OCI-LY1 (cell line): ENCODE results near the gene ID2.

Experiments used
- H2AFZ ChIP-seq: fragments of 200-600 bp; sonication (generic), shearing (Covaris generic); 2 replicates; pipeline ENCODE4 v1.6.0; 2014; ENCODE audit warnings: antibody characterized with exemption, mild to moderate bottlenecking, low read length
- H3F3A ChIP-seq: fragments of 200-600 bp; sonication (generic), shearing (Covaris generic); 2 replicates; pipeline ENCODE4 v1.6.0; 2014; ENCODE audit warnings: mild to moderate bottlenecking, antibody characterized with exemption, low read length, moderate library complexity; ENCODE audit not compliant: insufficient read depth
- H3K27ac ChIP-seq: fragments of 200-600 bp; sonication (generic); 2 replicates; pipeline ENCODE4 v1.5.1; 2014; ENCODE audit warnings: low read length, mixed run types, mild to moderate bottlenecking, low read depth; ENCODE audit not compliant: poor library complexity, severe bottlenecking
- H3K27me3 ChIP-seq: fragments of 200-600 bp; sonication (generic); 2 replicates; pipeline ENCODE4 v1.6.0; 2014; ENCODE audit warnings: antibody characterized with exemption, mild to moderate bottlenecking, low read length, moderate library complexity; ENCODE audit not compliant: insufficient read depth
- H3K36me3 ChIP-seq: fragments of 200-600 bp; sonication (generic); 2 replicates; pipeline ENCODE4 v1.6.1; 2014; ENCODE audit warnings: mild to moderate bottlenecking, antibody characterized with exemption, low read length, moderate library complexity, mixed read lengths; ENCODE audit not compliant: insufficient read depth
- H3K4me1 ChIP-seq: fragments of 200-600 bp; sonication (generic); 2 replicates; pipeline ENCODE4 v1.5.1; 2014; ENCODE audit warnings: mild to moderate bottlenecking, low read length, moderate library complexity; ENCODE audit not compliant: insufficient read depth, severe bottlenecking
- H3K4me2 ChIP-seq: fragments of 200-600 bp; sonication (generic), shearing (Covaris generic); 2 replicates; pipeline ENCODE4 v1.6.1; 2014; ENCODE audit warnings: low read length
- H3K4me3 ChIP-seq: fragments of 200-600 bp; sonication (generic); 2 replicates; pipeline ENCODE4 v1.5.1; 2014; ENCODE audit warnings: low read length, low read depth, mild to moderate bottlenecking, mixed read lengths; ENCODE audit not compliant: poor library complexity, severe bottlenecking
- H3K79me2 ChIP-seq: fragments of 200-600 bp; shearing (Covaris generic); 2 replicates; pipeline ENCODE4 v1.6.1; 2016; ENCODE audit warnings: mixed run types, low read length, mixed read lengths; ENCODE audit not compliant: insufficient read depth
- H3K9ac ChIP-seq: fragments of 200-600 bp; sonication (generic), shearing (Covaris generic); 2 replicates; pipeline ENCODE4 v1.6.1; 2014; ENCODE audit warnings: mild to moderate bottlenecking, low read length, mixed read lengths
- H3K9me2 ChIP-seq: fragments of 200-600 bp; sonication (generic), shearing (Covaris generic); 2 replicates; pipeline ENCODE4 v1.6.1; 2014; ENCODE audit warnings: low read depth, mild to moderate bottlenecking, low read length, mixed read lengths
- H3K9me3 ChIP-seq: fragments of 200-600 bp; shearing (Covaris generic); 2 replicates; pipeline ENCODE4 v1.6.1; 2014; ENCODE audit warnings: low read length, mixed read lengths
- H4K20me1 ChIP-seq: fragments of 200-600 bp; sonication (generic), shearing (Covaris generic); 2 replicates; pipeline ENCODE4 v1.6.0; 2016; ENCODE audit warnings: mild to moderate bottlenecking, low read length; ENCODE audit not compliant: insufficient read depth
- CTCF ChIP-seq: fragments of 200-600 bp; sonication (generic), shearing (Covaris generic); IDR thresholded peaks from 2 replicates; pipeline ENCODE4 v1.5.1; 2017; ENCODE audit warnings: mild to moderate bottlenecking, antibody characterized with exemption, low read length, moderate library complexity, mixed read lengths
- EZH2 ChIP-seq: fragments of 200-600 bp; sonication (generic), shearing (Covaris generic); IDR thresholded peaks from 2 replicates; pipeline ENCODE4 v1.8.0; 2017; ENCODE audit warnings: borderline replicate concordance, mixed run types, mild to moderate bottlenecking, antibody characterized with exemption, low read length, moderate library complexity, mixed read lengths

ID2 gene

GRCh38 chr2:8684878-8685696 is 3.2 kb downstream of the ID2 start:
- TF ChIP-seq EZH2 (no peak), CTCF (no peak)
- peaks cover 29% of the 10 kb centered on the region for H3K4me1 ChIP-seq
- H3K9ac ChIP-seq: peak overlapping the region; percentile 87
- H3K36me3 ChIP-seq: peaks cover 23% of the 10 kb centered on the region
- peak overlapping the region; percentile 89 for H3K27ac ChIP-seq
- no peak overlapping the region for H2AFZ ChIP-seq
- peak overlapping the region; percentile 83 for H3K4me2 ChIP-seq
- 0 out of 2 replicates have a peak, but pooled peaks cover under 1% of the 10 kb centered on the region for H3F3A ChIP-seq
- H3K9me2 ChIP-seq: no peaks in the 10 kb centered on the region
- H3K27me3 ChIP-seq: no peaks in the 10 kb centered on the region; the same call in 1 of the 2 replicates
- peaks cover 21% of the 10 kb centered on the region for H3K79me2 ChIP-seq
- no peaks in the 10 kb centered on the region for H3K9me3 ChIP-seq
- no peaks in the 10 kb centered on the region for H4K20me1 ChIP-seq
- H3K4me3 ChIP-seq: peak overlapping the region; percentile 89

GRCh38 chr2:8685697-8686358 is 4.0 kb downstream of the ID2 start:
- peaks cover 23% of the 10 kb centered on the region for H3K36me3 ChIP-seq

More at GRCh38 chr2:8685697-8686358, 4.0 kb downstream of the ID2 start:
- Histone ChIP-seq H3F3A (no peaks in the 10 kb centered on the region), H3K9me3 (no peaks in the 10 kb centered on the region), H3K9me2 (no peaks in the 10 kb centered on the region), H3K9ac (peak overlapping the region; percentile 87), H3K79me2 (peaks cover 21% of the 10 kb centered on the region), H3K27ac (peak overlapping the region; percentile 89), H2AFZ (no peak overlapping the region), H3K4me1 (peaks cover 21% of the 10 kb centered on the region), H4K20me1 (no peaks in the 10 kb centered on the region), H3K4me2 (peak overlapping the region; percentile 83), H3K4me3 (peak overlapping the region; percentile 89), H3K27me3 (no peaks in the 10 kb centered on the region; the same call in 1 of the 2 replicates)
- TF ChIP-seq CTCF (peak; percentile 87), EZH2 (no peak)
